NCI-H345 (cell line): ENCODE results near the gene NRXN3.

Experiments
- DNase-seq: peaks from one replicate; lab custom pipeline; 2025; lab: John Stamatoyannopoulos, UW

Gene NRXN3

GRCh38 chr14:78576437-78577166, 406.4 kb downstream of the NRXN3 start:
- no peak for DNase-seq

GRCh38 chr14:78581229-78581628, 411.1 kb downstream of the NRXN3 start:
- no peak for DNase-seq

- DNase-seq, result no peak
Measured at GRCh38 chr14:78586681-78587080, 416.5 kb downstream of the NRXN3 start.

GRCh38 chr14:78588906-78589305, 418.7 kb downstream of the NRXN3 start:
- DNase-seq, result no peak

- DNase-seq, result peak; percentile 8
Measured at GRCh38 chr14:78592616-78593219, 422.5 kb downstream of the NRXN3 start.

GRCh38 chr14:78593949-78594348, 423.8 kb downstream of the NRXN3 start:
- DNase-seq, result no peak

GRCh38 chr14:78595797-78596196, 425.6 kb downstream of the NRXN3 start:
- DNase-seq, result no peak

GRCh38 chr14:78598046-78598920, 428.1 kb downstream of the NRXN3 start:
- peak; percentile 65 for DNase-seq

GRCh38 chr14:78605025-78605762, 435.0 kb downstream of the NRXN3 start:
- DNase-seq, result no peak

- no peak for DNase-seq
Measured at GRCh38 chr14:78605897-78606500, 435.8 kb downstream of the NRXN3 start.

- no peak for DNase-seq
Measured at GRCh38 chr14:78608998-78609787, 439.0 kb downstream of the NRXN3 start.

- no peak for DNase-seq
Measured at GRCh38 chr14:78610994-78611393, 440.8 kb downstream of the NRXN3 start.

GRCh38 chr14:78611796-78612571, 441.8 kb downstream of the NRXN3 start:
- DNase-seq, result no peak

GRCh38 chr14:78612666-78613065, 442.5 kb downstream of the NRXN3 start:
- no peak for DNase-seq

GRCh38 chr14:78614593-78614992, 444.4 kb downstream of the NRXN3 start:
- DNase-seq, result no peak

GRCh38 chr14:78617735-78618134, 447.6 kb downstream of the NRXN3 start:
- no peak for DNase-seq

GRCh38 chr14:78618368-78618767, 448.2 kb downstream of the NRXN3 start:
- DNase-seq, result no peak

GRCh38 chr14:78627114-78627513, 456.9 kb downstream of the NRXN3 start:
- DNase-seq, result no peak

- DNase-seq, result no peak
Measured at GRCh38 chr14:78631551-78631950, 461.4 kb downstream of the NRXN3 start.

- DNase-seq, result peak; percentile 62
Measured at GRCh38 chr14:78633752-78634151, 463.6 kb downstream of the NRXN3 start.
